Naive thymus-derived CD4-positive, alpha-beta T cell (primary cell): ENCODE data around the gene ZCCHC24. TPM values are rescaled to one million over a fixed set of nuclear protein-coding genes. Genes with fewer than 3 reads are reported as not detected.

ENCODE experiments used
- ATAC-seq: fragments of 150-1000 bp; cut with Tn5 transposase; 2 replicates; pipeline ENCODE4 v1.10.0; 2021; ENCODE audit warnings: mild to moderate bottlenecking, moderate library complexity
- CTCF ChIA-PET: fragments of 350-600 bp; sonication (Branson Sonifier 250); formaldehyde crosslinking; loops from one replicate; lab custom pipeline; 2021; ENCODE audit warnings: antibody characterized with exemption; lab: Charles Lee
- POLR2A ChIA-PET: fragments of 350-600 bp; sonication (Branson Sonifier 250); formaldehyde crosslinking; loops from one replicate; lab custom pipeline; 2021; ENCODE audit warnings: antibody characterized with exemption, inconsistent platforms; lab: Charles Lee
- DNase-seq, 9 donors: peaks; one replicate each; pipeline versions ENCODE4 v3.0.0 to v3.0.0-alpha.2; 2020 to 2022; ENCODE audit warnings: mixed read lengths in 1 of 9
- H3K27ac ChIP-seq: one replicate; pipeline ENCODE4 v1.7.0; 2013; ENCODE audit warnings: mild to moderate bottlenecking, low read depth, low read length, moderate library complexity
- H3K27me3 ChIP-seq, 2 donors: one replicate each; pipeline ENCODE4 v1.7.0; 2013; ENCODE audit warnings: low read length in 2 of 2, mild to moderate bottlenecking in 2 of 2, moderate library complexity in 2 of 2; ENCODE audit not compliant: control insufficient read depth in 2 of 2, insufficient read depth in 2 of 2
- H3K36me3 ChIP-seq, 3 experiments: 1 replicate in 2 of 3; 2 replicates in 1 of 3; pipeline ENCODE4 v1.7.0; 2013; ENCODE audit warnings: low read length in 3 of 3, mild to moderate bottlenecking in 3 of 3, moderate library complexity in 1 of 3; ENCODE audit not compliant: insufficient read depth in 3 of 3, control insufficient read depth in 2 of 3
- H3K4me1 ChIP-seq, 2 donors: one replicate each; pipeline ENCODE4 v1.7.0; 2013; ENCODE audit warnings: low read length in 2 of 2, mild to moderate bottlenecking in 2 of 2, moderate library complexity in 1 of 2; ENCODE audit not compliant: control insufficient read depth in 2 of 2, insufficient read depth in 2 of 2
- H3K4me3 ChIP-seq: 2 replicates; pipeline ENCODE4 v1.7.0; 2013; ENCODE audit warnings: mild to moderate bottlenecking, low read length
- H3K9me3 ChIP-seq, 3 experiments: 1 replicate in 2 of 3; 2 replicates in 1 of 3; pipeline ENCODE4 v1.7.0; 2013; ENCODE audit warnings: low read length in 3 of 3; ENCODE audit not compliant: control insufficient read depth in 2 of 3
- H3K27ac Mint-ChIP-seq, 9 donors: one replicate each; pipeline ENCODE4 v1.8.0; 2020 to 2022; ENCODE audit warnings: mixed read lengths in 9 of 9, mild to moderate bottlenecking in 8 of 9, moderate library complexity in 5 of 9, inconsistent platforms in 2 of 9
- H3K27me3 Mint-ChIP-seq, 5 donors: one replicate each; pipeline ENCODE4 v1.8.0; 2021 to 2022; ENCODE audit warnings: mixed read lengths in 5 of 5, mild to moderate bottlenecking in 1 of 5
- H3K36me3 Mint-ChIP-seq, 5 donors: one replicate each; pipeline ENCODE4 v1.8.0; 2020 to 2022; ENCODE audit warnings: mixed read lengths in 5 of 5, mild to moderate bottlenecking in 3 of 5, inconsistent platforms in 1 of 5
- H3K4me1 Mint-ChIP-seq, 7 donors: one replicate each; pipeline ENCODE4 v1.8.0; 2020 to 2022; ENCODE audit warnings: mixed read lengths in 7 of 7, mild to moderate bottlenecking in 3 of 7, inconsistent platforms in 1 of 7
- H3K4me3 Mint-ChIP-seq, 10 donors: one replicate each; pipeline ENCODE4 v1.8.0; 2020 to 2022; ENCODE audit warnings: mild to moderate bottlenecking in 10 of 10, mixed read lengths in 10 of 10, moderate library complexity in 6 of 10, inconsistent platforms in 2 of 10
- H3K9me3 Mint-ChIP-seq, 11 donors: one replicate each; pipeline ENCODE4 v1.8.0; 2020 to 2022; ENCODE audit warnings: mixed read lengths in 11 of 11, mild to moderate bottlenecking in 4 of 11, inconsistent platforms in 1 of 11, moderate library complexity in 1 of 11
- intact Hi-C, 2 donors: fragments of 100-400 bp; cut with micrococcal nuclease; formaldehyde crosslinking; loops; one replicate each; pipeline ENCODE4 v1.15.1; 2023
- polyA plus RNA-seq, 2 donors: library from polyadenylated mRNA; unstranded; fragments of 300-500 nt; fragmentation: Illumina TruSeq; gene quantifications; one replicate each; pipeline ENCODE4 v1.2.3, GENCODE V29; 2021
- total RNA-seq, 6 experiments: library from RNA in 5 of 6; stranded (reverse) in 5 of 6; gene quantifications; 1 replicate in 5 of 6; 2 replicates in 1 of 6; pipeline ENCODE4 v1.2.3 and lab custom pipeline; 2021 to 2026

ZCCHC24 gene
- total and polyA plus RNA-seq, 7 experiments from 2014 or later: 0.30 to 2.0 (median 0.73) TPM

DNA sequence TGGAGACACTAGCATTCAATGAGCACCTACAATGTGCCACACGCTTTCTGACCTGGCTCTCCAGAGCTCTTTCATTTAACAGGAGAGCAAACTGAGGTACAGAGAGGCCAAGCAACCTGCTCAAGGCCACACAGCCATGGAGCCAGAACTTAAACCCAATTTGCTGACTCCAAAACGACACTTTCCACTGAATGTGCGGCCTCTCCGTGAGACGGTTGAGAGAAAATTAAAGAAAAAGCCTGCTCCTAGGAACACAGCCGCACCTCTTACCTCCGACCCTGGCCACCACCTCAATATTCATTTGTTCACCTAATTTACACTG, 42.8 kb downstream of the ZCCHC24 start:
- H3K4me1 Mint-ChIP-seq: peaks cover 0 to 11% (median 6%) of the 10 kb centered on the region in 7 donors
- DNase-seq (no peak), ATAC-seq (no peak)
- intact Hi-C loops: no loop called here
- Histone ChIP-seq H3K4me1 (no peaks in the 10 kb centered on the region), H3K9me3 (no peaks in the 10 kb centered on the region), H3K36me3 (no peaks in the 10 kb centered on the region), H3K4me3 (no peak overlapping the region), H3K27ac (no peak overlapping the region), H3K27me3 (no peaks in the 10 kb centered on the region)
- no peaks in the 10 kb centered on the region for H3K36me3 Mint-ChIP-seq
- POLR2A ChIA-PET: no interaction called here
- CTCF ChIA-PET: no interaction called here
- no peak overlapping the region for H3K27ac Mint-ChIP-seq
- H3K27me3 Mint-ChIP-seq: peaks cover 0 to 3% (median 0%) of the 10 kb centered on the region in 5 donors
- peaks cover 0 to 2% (median 0%) of the 10 kb centered on the region in 11 donors for H3K9me3 Mint-ChIP-seq
- no peak overlapping the region for H3K4me3 Mint-ChIP-seq

DNA sequence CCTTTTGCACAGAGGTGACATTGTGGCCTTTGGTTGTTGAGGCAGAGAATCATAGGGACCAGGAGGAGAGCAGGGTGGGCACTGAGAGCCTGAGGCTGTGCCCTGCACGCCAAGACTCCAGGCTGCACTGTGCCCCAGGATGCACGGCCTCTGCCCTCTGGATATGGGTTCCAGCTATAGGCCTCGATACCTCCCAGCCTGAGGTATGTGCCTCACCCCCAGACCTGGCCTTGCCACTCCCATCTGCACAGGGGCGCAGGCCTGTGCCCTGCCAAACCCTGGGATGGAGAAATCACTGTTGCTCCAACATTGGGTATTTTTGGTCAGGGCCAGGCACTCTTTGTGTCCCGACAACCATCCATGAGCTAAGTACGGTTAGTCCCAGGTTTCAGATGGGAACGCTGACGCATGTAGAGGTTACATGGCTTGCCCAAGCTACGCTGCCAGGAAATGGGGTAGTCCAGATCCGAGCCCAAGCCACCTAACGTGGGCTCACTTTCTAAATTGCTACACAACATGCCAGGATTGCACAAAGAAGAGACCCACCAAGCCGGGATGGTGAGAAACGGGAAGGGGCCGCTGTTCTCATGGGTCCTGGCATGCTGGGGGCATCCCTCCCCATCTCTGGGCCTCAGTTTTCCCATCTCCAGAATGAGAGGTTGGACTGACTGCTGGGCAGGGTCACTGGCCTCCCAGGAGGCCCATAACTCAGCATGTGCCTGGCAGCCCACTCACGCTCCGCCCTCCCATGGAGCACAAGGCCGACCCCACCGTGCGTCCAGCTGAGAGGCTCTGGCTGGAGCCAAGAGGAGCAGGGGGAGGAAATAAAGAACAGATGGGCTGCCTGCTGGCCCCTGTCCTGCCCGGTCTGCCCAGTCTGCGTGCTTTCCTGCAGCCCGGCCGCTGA, 44.2 kb downstream of the ZCCHC24 start:
- ChIA-PET CTCF (no interaction called here), POLR2A (no interaction called here)
- DNase-seq: no peak
- no peaks in the 10 kb centered on the region for H3K27me3 ChIP-seq
- H3K27me3 Mint-ChIP-seq: peaks cover 0 to 3% (median 0%) of the 10 kb centered on the region in 5 donors
- peaks cover 0 to 11% (median 6%) of the 10 kb centered on the region in 7 donors for H3K4me1 Mint-ChIP-seq
- H3K9me3 Mint-ChIP-seq: peaks cover 0 to 2% (median 0%) of the 10 kb centered on the region in 11 donors
- no peak overlapping the region for H3K4me3 ChIP-seq
- no peak for ATAC-seq
- no peak overlapping the region for H3K27ac Mint-ChIP-seq
- no peaks in the 10 kb centered on the region for H3K4me1 ChIP-seq
- no peak overlapping the region for H3K27ac ChIP-seq
- H3K36me3 Mint-ChIP-seq: no peaks in the 10 kb centered on the region
- no peaks in the 10 kb centered on the region for H3K36me3 ChIP-seq
- intact Hi-C loops: no loop called here
- no peaks in the 10 kb centered on the region for H3K9me3 ChIP-seq
- H3K4me3 Mint-ChIP-seq: no peak overlapping the region

DNA sequence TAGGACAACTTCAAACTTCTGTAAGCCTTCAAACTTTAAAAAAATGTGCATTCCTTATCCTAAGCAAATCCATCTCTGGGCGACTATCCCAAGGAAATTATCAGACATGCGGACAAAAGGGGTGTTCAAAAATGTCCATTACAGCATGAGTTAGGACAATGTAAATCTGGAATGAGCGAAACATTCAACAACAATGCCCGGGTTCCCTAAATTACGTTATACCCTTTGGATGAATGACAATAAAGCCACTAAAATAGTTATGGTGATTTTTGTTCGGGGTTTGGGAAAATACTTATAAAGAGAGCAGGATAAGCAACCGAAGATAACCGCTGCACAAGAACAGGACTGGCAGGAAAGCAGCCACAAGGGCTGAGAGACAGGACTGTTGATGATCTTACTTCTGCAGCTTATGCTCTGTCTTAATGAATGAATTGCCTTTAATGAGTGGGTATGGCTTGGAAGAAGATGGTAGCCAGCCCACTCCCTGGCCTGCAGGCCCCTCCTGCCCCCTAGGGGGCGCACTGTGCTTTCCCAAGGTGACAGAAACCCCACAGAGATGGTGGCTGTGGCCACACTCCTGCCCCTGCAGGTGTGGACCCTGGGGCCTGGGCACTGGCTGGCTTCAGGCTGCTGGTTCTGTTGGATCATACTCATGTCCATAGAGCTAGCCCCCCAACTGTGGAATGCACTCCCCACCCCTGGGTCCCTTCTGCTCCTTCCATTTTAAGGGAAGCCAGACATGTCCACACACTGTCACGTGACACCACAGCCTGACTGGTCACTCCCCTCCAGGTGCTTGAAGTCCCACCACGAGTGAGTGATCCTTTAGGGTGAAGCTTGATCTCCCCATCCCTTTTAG, 45.0 kb downstream of the ZCCHC24 start:
- Mint-ChIP-seq H3K4me3 (no peak overlapping the region), H3K9me3 (peaks cover 0 to 2% (median 0%) of the 10 kb centered on the region in 11 donors), H3K27ac (no peak overlapping the region), H3K27me3 (peaks cover 0 to 4% (median 0%) of the 10 kb centered on the region in 5 donors), H3K36me3 (no peaks in the 10 kb centered on the region), H3K4me1 (peaks cover 0 to 11% (median 6%) of the 10 kb centered on the region in 7 donors)
- no peaks in the 10 kb centered on the region for H3K36me3 ChIP-seq
- intact Hi-C loops: loop anchor here (1.0 kb wide), 1 partner anchor 67 kb away; no protein-coding TSS in a partner anchor
- peak in 6 of 9 donors; percentile 8 to 68 (median 16) for DNase-seq
- no peaks in the 10 kb centered on the region for H3K9me3 ChIP-seq
- no peaks in the 10 kb centered on the region for H3K27me3 ChIP-seq
- no peak overlapping the region for H3K4me3 ChIP-seq
- ATAC-seq: peak; percentile 63
- no peaks in the 10 kb centered on the region for H3K4me1 ChIP-seq
- H3K27ac ChIP-seq: no peak overlapping the region
- ChIA-PET CTCF (interaction anchor here (0.8 kb wide), 1 partner anchor 779 kb away, joined by 3 read pairs; no protein-coding TSS in a partner anchor), POLR2A (no interaction called here)

DNA sequence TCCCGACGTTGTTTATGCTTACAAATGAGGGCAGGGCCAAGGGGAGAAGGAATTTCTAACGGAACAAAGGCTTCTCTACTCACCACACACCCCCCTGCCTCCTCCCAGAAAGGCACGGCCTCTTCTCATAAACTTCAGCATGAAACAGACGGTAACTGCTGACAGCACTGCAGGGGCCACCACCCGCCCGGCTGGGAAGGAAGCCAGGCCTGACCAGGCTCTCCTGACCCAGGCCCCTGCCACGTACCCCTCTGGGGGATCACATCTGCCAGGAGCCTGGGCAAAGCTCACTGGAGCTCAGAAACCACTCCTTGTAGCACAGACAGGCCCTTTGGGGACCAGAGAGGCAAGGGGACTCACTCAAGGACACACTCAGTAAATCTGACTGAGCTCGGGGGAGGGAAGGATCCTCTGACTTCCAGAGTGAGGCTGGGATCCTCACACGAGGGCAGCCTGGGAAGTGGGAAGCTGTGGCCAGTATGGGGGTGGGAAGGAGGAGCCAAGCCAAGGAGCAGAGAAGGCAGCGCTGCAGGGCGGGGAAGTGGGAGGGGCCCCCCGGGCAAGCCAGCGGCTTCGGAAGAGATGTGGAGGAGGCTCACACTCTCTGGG, 46.1 kb downstream of the ZCCHC24 start:
- no peaks in the 10 kb centered on the region for H3K9me3 ChIP-seq
- Mint-ChIP-seq H3K27ac (no peak overlapping the region), H3K36me3 (no peaks in the 10 kb centered on the region), H3K27me3 (peaks cover 0 to 8% (median 0%) of the 10 kb centered on the region in 5 donors), H3K4me1 (peaks cover 0 to 11% (median 6%) of the 10 kb centered on the region in 7 donors), H3K9me3 (no peaks in the 10 kb centered on the region), H3K4me3 (no peak overlapping the region)
- ChIA-PET CTCF (interaction anchor here (0.8 kb wide), 1 partner anchor 780 kb away, joined by 3 read pairs; no protein-coding TSS in a partner anchor), POLR2A (no interaction called here)
- H3K27me3 ChIP-seq: no peaks in the 10 kb centered on the region
- ATAC-seq (peak; percentile 62), DNase-seq (no peak)
- H3K4me3 ChIP-seq: no peak overlapping the region
- H3K27ac ChIP-seq: no peak overlapping the region
- no peaks in the 10 kb centered on the region for H3K36me3 ChIP-seq
- intact Hi-C loops: no loop called here
- no peaks in the 10 kb centered on the region for H3K4me1 ChIP-seq

DNA sequence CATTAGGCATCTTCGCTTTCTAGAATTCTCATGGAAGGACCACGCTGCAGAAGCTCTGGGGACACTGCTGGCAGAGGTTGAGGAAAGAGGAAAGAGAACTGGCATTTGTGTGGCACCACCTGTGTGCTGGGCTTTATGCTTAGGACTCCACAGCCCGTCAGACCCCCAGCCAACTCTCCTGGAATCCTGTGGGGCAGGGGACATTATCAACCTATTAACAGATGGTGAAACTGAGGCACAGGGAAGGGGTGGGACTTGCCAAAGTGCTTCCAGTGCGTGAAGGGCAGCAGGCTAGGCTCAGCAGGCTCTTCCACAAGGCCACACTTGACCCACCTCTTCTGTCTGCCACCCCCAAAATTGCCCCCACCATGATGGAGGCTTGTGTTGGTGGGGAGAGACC, 46.8 kb downstream of the ZCCHC24 start:
- intact Hi-C loops: no loop called here
- H3K4me3 ChIP-seq: no peak overlapping the region
- Mint-ChIP-seq H3K27me3 (peaks cover 0 to 8% (median 0%) of the 10 kb centered on the region in 5 donors), H3K4me1 (peaks cover 0 to 9% (median 6%) of the 10 kb centered on the region in 7 donors), H3K9me3 (no peaks in the 10 kb centered on the region), H3K27ac (no peak overlapping the region), H3K4me3 (no peak overlapping the region), H3K36me3 (no peaks in the 10 kb centered on the region)
- ATAC-seq (no peak), DNase-seq (no peak)
- H3K9me3 ChIP-seq: no peaks in the 10 kb centered on the region
- ChIA-PET POLR2A (no interaction called here), CTCF (no interaction called here)
- H3K27ac ChIP-seq: no peak overlapping the region
- no peaks in the 10 kb centered on the region for H3K4me1 ChIP-seq
- H3K36me3 ChIP-seq: no peaks in the 10 kb centered on the region
- no peaks in the 10 kb centered on the region for H3K27me3 ChIP-seq

GRCh38 chr10:79397575-79398303, 47.7 kb downstream of the ZCCHC24 start:
- Histone ChIP-seq H3K4me3 (no peak overlapping the region), H3K27me3 (no peaks in the 10 kb centered on the region), H3K4me1 (no peaks in the 10 kb centered on the region), H3K9me3 (no peaks in the 10 kb centered on the region), H3K36me3 (no peaks in the 10 kb centered on the region), H3K27ac (no peak overlapping the region)
- no peak overlapping the region for H3K27ac Mint-ChIP-seq
- ATAC-seq: no peak
- H3K27me3 Mint-ChIP-seq: peaks cover 0 to 8% (median 0%) of the 10 kb centered on the region in 5 donors
- no peak for DNase-seq
- intact Hi-C loops: no loop called here
- ChIA-PET POLR2A (no interaction called here), CTCF (no interaction called here)
- peaks cover 0 to 10% (median 6%) of the 10 kb centered on the region in 7 donors for H3K4me1 Mint-ChIP-seq
- no peak overlapping the region for H3K4me3 Mint-ChIP-seq
- H3K9me3 Mint-ChIP-seq: no peaks in the 10 kb centered on the region
- no peaks in the 10 kb centered on the region for H3K36me3 Mint-ChIP-seq
